ENCODE data around the gene ADGRF5. TPM values are rescaled to one million over a fixed set of nuclear protein-coding genes. Genes with fewer than 3 reads are reported as not detected.

ADGRF5 gene
- total RNA-seq, 1 experiment from 2014 or later, result 40.0 TPM

GRCh38 chr6:46953921-46954320, 32.2 kb upstream of the ADGRF5 start:
- Histone ChIP-seq H2AFZ (no peak overlapping the region), H3K4me3 (no peak overlapping the region), H3K4me1 (replicated peaks; ENCODE audit: insufficient read depth) (0 out of 2 replicates have a peak, but pooled peaks cover 3% of the 10 kb centered on the region), H3K9me2 (ENCODE audit: insufficient read depth) (no peaks in the 10 kb centered on the region), H3K4me2 (no peak overlapping the region), H3K36me3 (ENCODE audit: low read depth) (no peaks in the 10 kb centered on the region), H4K20me1 (ENCODE audit: insufficient read depth) (no peaks in the 10 kb centered on the region), H3K27me3 (ENCODE audit: insufficient read depth, low read depth) (no peaks in the 10 kb centered on the region), H3F3A (ENCODE audit: insufficient read depth, low read depth) (no peaks in the 10 kb centered on the region), H3K79me2 (ENCODE audit: low read depth) (no peaks in the 10 kb centered on the region), H3K9me3 (ENCODE audit: insufficient read depth, low read depth) (peaks cover 3% of the 10 kb centered on the region; the same call in 1 of the 2 replicates), H3K27ac (no peak overlapping the region)
- BruUV-seq (replicated peaks), result no TSS peak
- no peak for TF ChIP-seq CTCF (conservative IDR thresholded peaks at IDR 0.05)
- no peak for TF ChIP-seq EZH2 (IDR thresholded peaks at IDR 0.05; ENCODE audit: low read depth)
- ChIA-PET CTCF (no interaction called here), POLR2A (ENCODE audit: unreplicated experiment) (no interaction called here)
- intact Hi-C loops (cut with micrococcal nuclease; ENCODE audit: unreplicated experiment), result no loop called here
- DNase-seq, result no peak

- no peak overlapping the region for H3K4me3 ChIP-seq
- intact Hi-C loops (cut with micrococcal nuclease; ENCODE audit: unreplicated experiment), result no loop called here
Measured at GRCh38 chr6:46949632-46950280, 28.0 kb upstream of the ADGRF5 start.

GRCh38 chr6:46948699-46949098, 27.0 kb upstream of the ADGRF5 start:
- Histone ChIP-seq H3K4me3 (no peak overlapping the region), H3K79me2 (ENCODE audit: low read depth) (no peaks in the 10 kb centered on the region), H3K9me3 (ENCODE audit: insufficient read depth, low read depth) (peaks cover 3% of the 10 kb centered on the region; the same call in 1 of the 2 replicates), H3K9me2 (ENCODE audit: insufficient read depth) (no peaks in the 10 kb centered on the region), H3K27me3 (ENCODE audit: insufficient read depth, low read depth) (no peaks in the 10 kb centered on the region), H2AFZ (no peak overlapping the region), H3K4me2 (no peak overlapping the region), H3K27ac (no peak overlapping the region), H4K20me1 (ENCODE audit: insufficient read depth) (no peaks in the 10 kb centered on the region), H3K4me1 (replicated peaks; ENCODE audit: insufficient read depth) (no peaks in the 10 kb centered on the region), H3F3A (ENCODE audit: insufficient read depth, low read depth) (no peaks in the 10 kb centered on the region), H3K36me3 (ENCODE audit: low read depth) (no peaks in the 10 kb centered on the region)
- intact Hi-C loops (cut with micrococcal nuclease; ENCODE audit: unreplicated experiment), result no loop called here
- TF ChIP-seq EZH2 (IDR thresholded peaks at IDR 0.05; ENCODE audit: low read depth) (no peak), CTCF (conservative IDR thresholded peaks at IDR 0.05) (no peak)
- DNase-seq, result no peak
- ChIA-PET CTCF (no interaction called here), POLR2A (ENCODE audit: unreplicated experiment) (no interaction called here)
- no TSS peak for BruUV-seq (replicated peaks)

More at GRCh38 chr6:46949632-46950280, 28.0 kb upstream of the ADGRF5 start:
- Histone ChIP-seq H3K4me2 (no peak overlapping the region), H2AFZ (no peak overlapping the region), H3K9me2 (ENCODE audit: insufficient read depth) (no peaks in the 10 kb centered on the region), H3K36me3 (ENCODE audit: low read depth) (no peaks in the 10 kb centered on the region), H3F3A (ENCODE audit: insufficient read depth, low read depth) (no peaks in the 10 kb centered on the region), H3K27me3 (ENCODE audit: insufficient read depth, low read depth) (no peaks in the 10 kb centered on the region), H3K9me3 (ENCODE audit: insufficient read depth, low read depth) (peaks cover 3% of the 10 kb centered on the region; the same call in 1 of the 2 replicates), H3K79me2 (ENCODE audit: low read depth) (no peaks in the 10 kb centered on the region), H3K4me1 (replicated peaks; ENCODE audit: insufficient read depth) (no peaks in the 10 kb centered on the region), H4K20me1 (ENCODE audit: insufficient read depth) (no peaks in the 10 kb centered on the region), H3K27ac (no peak overlapping the region)
- no TSS peak for BruUV-seq (replicated peaks)
- TF ChIP-seq EZH2 (IDR thresholded peaks at IDR 0.05; ENCODE audit: low read depth), result no peak
- no peak for TF ChIP-seq CTCF (conservative IDR thresholded peaks at IDR 0.05)
- ChIA-PET POLR2A (ENCODE audit: unreplicated experiment) (no interaction called here), CTCF (no interaction called here)
- DNase-seq, result no peak
